ENCODE data around the gene STX7.
A peak's percentile ranks its signal among the peaks of the same experiment; 100 is the strongest.

The STX7 gene

DNA sequence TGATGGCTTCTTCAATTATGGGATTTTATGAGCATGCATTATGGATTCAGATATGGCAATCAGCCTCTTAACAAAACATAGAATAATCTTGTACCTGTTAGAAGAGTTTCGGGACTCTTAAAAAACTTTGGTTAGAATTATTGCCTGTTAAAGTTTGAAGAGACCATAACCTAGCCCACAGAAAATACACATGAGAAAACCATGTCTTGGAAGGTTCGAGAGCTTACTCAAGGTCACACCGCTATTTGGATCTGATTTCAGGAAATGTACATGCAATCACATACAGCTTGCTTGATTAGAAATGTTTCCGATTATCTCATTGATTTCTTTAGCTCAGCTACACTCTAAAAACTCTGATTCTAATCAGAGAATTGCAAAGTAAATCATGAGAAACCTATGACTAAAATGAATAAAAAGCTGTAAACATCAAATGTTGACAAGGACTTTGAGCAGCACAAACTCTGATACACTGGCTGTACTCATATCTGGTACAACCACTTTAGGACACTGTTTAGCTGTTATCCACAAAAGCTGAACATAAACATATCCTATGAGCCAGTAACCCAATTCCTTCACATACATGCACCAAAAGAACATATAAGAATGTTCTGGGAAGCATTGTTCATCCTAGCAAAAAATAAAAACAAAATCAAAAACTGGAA, 16.3 kb downstream of the STX7 start:
- peaks cover 38 to 52% of the 10 kb centered on the region in 2 experiments for H3K4me1 ChIP-seq (ENCODE audit: control insufficient read depth in 1 of 2, insufficient read depth in 1 of 2, low read depth in 1 of 2, low read length in 1 of 2)
- H3K27ac ChIP-seq, result no peak overlapping the region
- H3K4me3 ChIP-seq (ENCODE audit: low read depth in 1 of 2, low read length in 1 of 2), result no peak overlapping the region
- no peaks in the 10 kb centered on the region for H3K9me3 ChIP-seq
- no peaks in the 10 kb centered on the region for H3K27me3 ChIP-seq
- TF ChIP-seq, protein P1, sequence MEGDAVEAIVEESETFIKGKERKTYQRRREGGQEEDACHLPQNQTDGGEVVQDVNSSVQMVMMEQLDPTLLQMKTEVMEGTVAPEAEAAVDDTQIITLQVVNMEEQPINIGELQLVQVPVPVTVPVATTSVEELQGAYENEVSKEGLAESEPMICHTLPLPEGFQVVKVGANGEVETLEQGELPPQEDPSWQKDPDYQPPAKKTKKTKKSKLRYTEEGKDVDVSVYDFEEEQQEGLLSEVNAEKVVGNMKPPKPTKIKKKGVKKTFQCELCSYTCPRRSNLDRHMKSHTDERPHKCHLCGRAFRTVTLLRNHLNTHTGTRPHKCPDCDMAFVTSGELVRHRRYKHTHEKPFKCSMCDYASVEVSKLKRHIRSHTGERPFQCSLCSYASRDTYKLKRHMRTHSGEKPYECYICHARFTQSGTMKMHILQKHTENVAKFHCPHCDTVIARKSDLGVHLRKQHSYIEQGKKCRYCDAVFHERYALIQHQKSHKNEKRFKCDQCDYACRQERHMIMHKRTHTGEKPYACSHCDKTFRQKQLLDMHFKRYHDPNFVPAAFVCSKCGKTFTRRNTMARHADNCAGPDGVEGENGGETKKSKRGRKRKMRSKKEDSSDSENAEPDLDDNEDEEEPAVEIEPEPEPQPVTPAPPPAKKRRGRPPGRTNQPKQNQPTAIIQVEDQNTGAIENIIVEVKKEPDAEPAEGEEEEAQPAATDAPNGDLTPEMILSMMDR (IDR thresholded peaks at IDR 0.05), result no peak
- H3K36me3 ChIP-seq, result peaks cover 48% of the 10 kb centered on the region

DNA sequence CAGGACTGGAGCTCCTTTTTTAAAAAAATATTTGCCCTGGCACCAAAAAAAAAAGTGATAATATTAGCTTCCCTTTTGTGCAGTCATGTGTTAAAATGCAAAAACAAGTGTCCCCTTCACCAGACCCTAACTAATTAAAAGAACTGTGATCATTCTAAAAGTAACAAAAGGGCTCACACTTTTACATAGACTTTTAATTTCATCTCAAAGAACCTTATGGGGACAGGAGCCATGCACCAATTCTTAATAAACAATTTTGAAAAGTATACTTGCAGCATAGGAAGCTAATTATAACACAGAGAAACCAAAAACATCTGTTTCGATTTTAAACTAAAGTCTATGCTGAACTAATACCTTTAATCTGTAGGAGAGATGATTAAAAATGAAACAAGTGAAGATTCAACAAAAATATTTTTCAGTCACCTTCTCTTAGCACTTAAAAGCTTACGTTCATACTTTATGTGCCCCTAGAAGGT, 17.3 kb downstream of the STX7 start:
- TF ChIP-seq, protein P1 (IDR thresholded peaks at IDR 0.05), result no peak
- no peak overlapping the region for H3K4me3 ChIP-seq (ENCODE audit: low read depth in 1 of 2, low read length in 1 of 2)
- H3K36me3 ChIP-seq, result peaks cover 38% of the 10 kb centered on the region
- no peaks in the 10 kb centered on the region for H3K27me3 ChIP-seq
- H3K4me1 ChIP-seq (ENCODE audit: control insufficient read depth in 1 of 2, insufficient read depth in 1 of 2, low read depth in 1 of 2, low read length in 1 of 2), result peaks cover 45 to 56% of the 10 kb centered on the region in 2 experiments
- no peak overlapping the region for H3K27ac ChIP-seq
- no peaks in the 10 kb centered on the region for H3K9me3 ChIP-seq

DNA sequence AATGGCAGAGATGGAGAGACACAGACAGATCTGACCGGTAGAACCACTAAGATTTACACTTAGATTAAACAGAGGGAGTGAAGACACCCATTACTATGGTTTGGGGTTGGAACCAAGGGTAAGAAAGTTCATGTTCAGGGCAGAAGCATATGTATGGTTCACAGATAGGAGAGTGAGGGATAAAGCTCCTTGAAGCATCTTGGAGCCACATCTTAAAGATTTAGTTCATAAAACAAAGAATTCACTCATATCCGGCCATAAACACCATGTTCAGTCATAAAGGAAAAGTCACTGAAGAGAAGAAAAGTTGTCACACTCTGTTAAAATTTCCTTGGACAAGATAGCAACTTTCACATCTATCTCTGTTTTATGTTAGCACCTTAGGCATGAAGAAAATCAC, 18.0 kb downstream of the STX7 start:
- Histone ChIP-seq H3K27ac (no peak overlapping the region), H3K4me1 (ENCODE audit: control insufficient read depth in 1 of 2, insufficient read depth in 1 of 2, low read depth in 1 of 2, low read length in 1 of 2) (peaks cover 45 to 56% of the 10 kb centered on the region in 2 experiments), H3K27me3 (no peaks in the 10 kb centered on the region), H3K4me3 (ENCODE audit: low read depth in 1 of 2, low read length in 1 of 2) (no peak overlapping the region), H3K36me3 (peaks cover 35% of the 10 kb centered on the region), H3K9me3 (no peaks in the 10 kb centered on the region)
- TF ChIP-seq, protein P1 (IDR thresholded peaks at IDR 0.05), result no peak

DNA sequence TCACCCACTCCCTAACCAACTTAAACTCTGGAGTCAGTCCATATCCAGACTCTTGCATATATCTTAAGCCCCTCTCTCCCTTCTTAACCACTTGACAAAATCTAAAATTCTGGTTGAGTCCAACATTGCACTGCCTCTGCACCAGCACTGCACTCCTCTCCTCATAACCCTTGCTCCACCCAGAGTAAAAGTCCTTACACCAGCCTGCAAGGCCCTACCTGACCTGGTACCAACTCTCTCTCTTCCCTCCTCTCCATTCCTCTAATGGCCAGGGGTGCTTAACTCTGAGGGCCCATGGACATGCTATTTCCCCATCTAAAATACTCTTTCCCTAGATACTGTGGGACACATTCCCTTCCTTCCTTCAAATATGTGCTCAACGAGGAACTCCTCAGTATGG, 21.0 kb downstream of the STX7 start:
- no peak overlapping the region for H3K4me3 ChIP-seq (ENCODE audit: low read depth in 1 of 2, low read length in 1 of 2)

GRCh38 chr6:132491303-132491702, 21.6 kb downstream of the STX7 start:
- Histone ChIP-seq H3K36me3 (peaks cover 17% of the 10 kb centered on the region), H3K4me3 (ENCODE audit: low read depth in 1 of 2, low read length in 1 of 2) (no peak overlapping the region), H3K27me3 (no peaks in the 10 kb centered on the region), H3K4me1 (ENCODE audit: control insufficient read depth in 1 of 2, insufficient read depth in 1 of 2, low read depth in 1 of 2, low read length in 1 of 2) (peaks cover 34 to 36% of the 10 kb centered on the region in 2 experiments), H3K9me3 (no peaks in the 10 kb centered on the region), H3K27ac (no peak overlapping the region)
- TF ChIP-seq, protein P1 (IDR thresholded peaks at IDR 0.05), result no peak

More for the DNA sequence above, 21.0 kb downstream of the STX7 start:
- Histone ChIP-seq H3K9me3 (no peaks in the 10 kb centered on the region), H3K27ac (peak overlapping the region; percentile 19), H3K27me3 (no peaks in the 10 kb centered on the region), H3K36me3 (peaks cover 17% of the 10 kb centered on the region), H3K4me1 (ENCODE audit: control insufficient read depth in 1 of 2, insufficient read depth in 1 of 2, low read depth in 1 of 2, low read length in 1 of 2) (peaks cover 40% of the 10 kb centered on the region in 2 experiments)
- TF ChIP-seq, protein P1 (IDR thresholded peaks at IDR 0.05), result no peak
